HEK293 (cell line): ENCODE data around the gene WASF3.

Experiments used
- MYNN ChIP-seq: fragments of 450-650 bp; formaldehyde crosslinking; IDR thresholded peaks from 2 replicates; pipeline ENCODE4 v1.5.1; 2016; ENCODE audit warnings: missing biosample characterization, missing genetic modification characterization, borderline replicate concordance
- TCF7L2 ChIP-seq: IDR thresholded peaks from 2 replicates; pipeline ENCODE4 v1.6.1; 2011; ENCODE audit warnings: low read depth, mild to moderate bottlenecking, inconsistent platforms, low read length, moderate library complexity, borderline replicate concordance
- YY1 ChIP-seq: fragments of 450-650 bp; formaldehyde crosslinking; IDR thresholded peaks from 2 replicates; pipeline ENCODE4 v1.5.1; 2018; ENCODE audit warnings: missing biosample characterization, missing genetic modification characterization
- ZBTB17 ChIP-seq: fragments of 450-650 bp; formaldehyde crosslinking; IDR thresholded peaks from 2 replicates; pipeline ENCODE4 v1.5.1; 2016; ENCODE audit warnings: missing biosample characterization, missing genetic modification characterization
- ZBTB21 ChIP-seq: fragments of 450-650 bp; formaldehyde crosslinking; IDR thresholded peaks from 2 replicates; pipeline ENCODE4 v1.5.1; 2017; ENCODE audit warnings: missing biosample characterization, missing genetic modification characterization
- ZBTB8A ChIP-seq: fragments of 450-650 bp; formaldehyde crosslinking; IDR thresholded peaks from 2 replicates; pipeline ENCODE4 v1.5.1; 2016; ENCODE audit warnings: missing biosample characterization, missing genetic modification characterization
- ZNF274 ChIP-seq, 2 experiments: fragments of 200-500 bp in 1 of 2; fragments of 450-650 bp in 1 of 2; sonication (Bioruptor generic) in 1 of 2; formaldehyde crosslinking in 1 of 2; IDR thresholded peaks; 2 replicates each; pipeline versions ENCODE4 v1.5.1 to v1.6.1; 2014 to 2016; ENCODE audit warnings: borderline replicate concordance in 1 of 2, inconsistent platforms in 1 of 2, low read length in 1 of 2, missing biosample characterization in 1 of 2, missing genetic modification characterization in 1 of 2
- TF ChIP-seq, protein P1 (sequence below): fragments of 450-650 bp; formaldehyde crosslinking; IDR thresholded peaks from 2 replicates; pipeline ENCODE4 v1.5.1; 2016; ENCODE audit warnings: missing biosample characterization, missing genetic modification characterization
- TF ChIP-seq, protein P2 (sequence below): fragments of 450-650 bp; IDR thresholded peaks from 2 replicates; pipeline ENCODE4 v1.5.1; 2018; ENCODE audit warnings: missing biosample characterization, missing genetic modification characterization
- TF ChIP-seq, protein P3 (sequence below): fragments of 450-650 bp; formaldehyde crosslinking; IDR thresholded peaks from 2 replicates; pipeline ENCODE4 v1.5.1; 2016; ENCODE audit warnings: missing biosample characterization, missing genetic modification characterization

DNA sequence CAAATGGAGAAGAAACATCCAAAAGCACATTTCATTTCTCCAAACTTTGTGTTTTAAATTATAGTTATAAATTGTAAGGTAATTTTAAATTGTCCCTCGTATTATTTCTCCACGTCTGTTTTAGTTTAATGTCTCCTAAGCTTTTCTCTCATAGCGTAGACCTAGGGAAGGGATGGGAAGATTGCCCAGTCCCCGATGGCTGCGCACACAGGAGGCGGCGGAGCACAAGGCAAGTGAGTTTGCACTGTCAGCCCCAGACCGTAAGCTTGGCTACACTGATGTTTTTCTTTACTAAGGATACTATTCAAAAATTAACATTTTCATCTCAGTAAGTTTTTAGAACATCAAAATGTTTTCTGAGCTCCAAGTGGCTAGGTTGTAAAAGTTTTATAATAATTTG, 130.8 kb downstream of the WASF3 start:
- TF ChIP-seq, protein P1, sequence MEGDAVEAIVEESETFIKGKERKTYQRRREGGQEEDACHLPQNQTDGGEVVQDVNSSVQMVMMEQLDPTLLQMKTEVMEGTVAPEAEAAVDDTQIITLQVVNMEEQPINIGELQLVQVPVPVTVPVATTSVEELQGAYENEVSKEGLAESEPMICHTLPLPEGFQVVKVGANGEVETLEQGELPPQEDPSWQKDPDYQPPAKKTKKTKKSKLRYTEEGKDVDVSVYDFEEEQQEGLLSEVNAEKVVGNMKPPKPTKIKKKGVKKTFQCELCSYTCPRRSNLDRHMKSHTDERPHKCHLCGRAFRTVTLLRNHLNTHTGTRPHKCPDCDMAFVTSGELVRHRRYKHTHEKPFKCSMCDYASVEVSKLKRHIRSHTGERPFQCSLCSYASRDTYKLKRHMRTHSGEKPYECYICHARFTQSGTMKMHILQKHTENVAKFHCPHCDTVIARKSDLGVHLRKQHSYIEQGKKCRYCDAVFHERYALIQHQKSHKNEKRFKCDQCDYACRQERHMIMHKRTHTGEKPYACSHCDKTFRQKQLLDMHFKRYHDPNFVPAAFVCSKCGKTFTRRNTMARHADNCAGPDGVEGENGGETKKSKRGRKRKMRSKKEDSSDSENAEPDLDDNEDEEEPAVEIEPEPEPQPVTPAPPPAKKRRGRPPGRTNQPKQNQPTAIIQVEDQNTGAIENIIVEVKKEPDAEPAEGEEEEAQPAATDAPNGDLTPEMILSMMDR (tag by site-specific recombination): no peak
- TF ChIP-seq, protein P2, sequence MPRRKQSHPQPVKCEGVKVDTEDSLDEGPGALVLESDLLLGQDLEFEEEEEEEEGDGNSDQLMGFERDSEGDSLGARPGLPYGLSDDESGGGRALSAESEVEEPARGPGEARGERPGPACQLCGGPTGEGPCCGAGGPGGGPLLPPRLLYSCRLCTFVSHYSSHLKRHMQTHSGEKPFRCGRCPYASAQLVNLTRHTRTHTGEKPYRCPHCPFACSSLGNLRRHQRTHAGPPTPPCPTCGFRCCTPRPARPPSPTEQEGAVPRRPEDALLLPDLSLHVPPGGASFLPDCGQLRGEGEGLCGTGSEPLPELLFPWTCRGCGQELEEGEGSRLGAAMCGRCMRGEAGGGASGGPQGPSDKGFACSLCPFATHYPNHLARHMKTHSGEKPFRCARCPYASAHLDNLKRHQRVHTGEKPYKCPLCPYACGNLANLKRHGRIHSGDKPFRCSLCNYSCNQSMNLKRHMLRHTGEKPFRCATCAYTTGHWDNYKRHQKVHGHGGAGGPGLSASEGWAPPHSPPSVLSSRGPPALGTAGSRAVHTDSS (tag by site-specific recombination): no peak
- TF ChIP-seq, protein P3, sequence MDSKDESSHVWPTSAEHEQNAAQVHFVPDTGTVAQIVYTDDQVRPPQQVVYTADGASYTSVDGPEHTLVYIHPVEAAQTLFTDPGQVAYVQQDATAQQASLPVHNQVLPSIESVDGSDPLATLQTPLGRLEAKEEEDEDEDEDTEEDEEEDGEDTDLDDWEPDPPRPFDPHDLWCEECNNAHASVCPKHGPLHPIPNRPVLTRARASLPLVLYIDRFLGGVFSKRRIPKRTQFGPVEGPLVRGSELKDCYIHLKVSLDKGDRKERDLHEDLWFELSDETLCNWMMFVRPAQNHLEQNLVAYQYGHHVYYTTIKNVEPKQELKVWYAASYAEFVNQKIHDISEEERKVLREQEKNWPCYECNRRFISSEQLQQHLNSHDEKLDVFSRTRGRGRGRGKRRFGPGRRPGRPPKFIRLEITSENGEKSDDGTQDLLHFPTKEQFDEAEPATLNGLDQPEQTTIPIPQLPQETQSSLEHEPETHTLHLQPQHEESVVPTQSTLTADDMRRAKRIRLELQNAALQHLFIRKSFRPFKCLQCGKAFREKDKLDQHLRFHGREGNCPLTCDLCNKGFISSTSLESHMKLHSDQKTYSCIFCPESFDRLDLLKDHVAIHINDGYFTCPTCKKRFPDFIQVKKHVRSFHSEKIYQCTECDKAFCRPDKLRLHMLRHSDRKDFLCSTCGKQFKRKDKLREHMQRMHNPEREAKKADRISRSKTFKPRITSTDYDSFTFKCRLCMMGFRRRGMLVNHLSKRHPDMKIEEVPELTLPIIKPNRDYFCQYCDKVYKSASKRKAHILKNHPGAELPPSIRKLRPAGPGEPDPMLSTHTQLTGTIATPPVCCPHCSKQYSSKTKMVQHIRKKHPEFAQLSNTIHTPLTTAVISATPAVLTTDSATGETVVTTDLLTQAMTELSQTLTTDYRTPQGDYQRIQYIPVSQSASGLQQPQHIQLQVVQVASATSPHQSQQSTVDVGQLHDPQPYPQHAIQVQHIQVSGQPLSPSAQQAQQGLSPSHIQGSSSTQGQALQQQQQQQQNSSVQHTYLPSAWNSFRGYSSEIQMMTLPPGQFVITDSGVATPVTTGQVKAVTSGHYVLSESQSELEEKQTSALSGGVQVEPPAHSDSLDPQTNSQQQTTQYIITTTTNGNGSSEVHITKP: no peak
- no peak for TF ChIP-seq YY1 (tag by site-specific recombination)
- TF ChIP-seq ZBTB17: no peak
- TF ChIP-seq ZBTB8A (tag by site-specific recombination): no peak
- TF ChIP-seq ZNF274 (IDR thresholded peaks at IDR 0.05; ENCODE audit: low read length): no peak
- no peak for TF ChIP-seq ZNF274 (tag by site-specific recombination; IDR thresholded peaks at IDR 0.05; ENCODE audit: borderline replicate concordance)
- no peak for TF ChIP-seq MYNN (tag by site-specific recombination)
- no peak for TF ChIP-seq TCF7L2
- TF ChIP-seq ZBTB21 (tag by site-specific recombination): no peak
